Endothelial cell of coronary artery (primary cell): ENCODE measurements around the gene CCDC150. TPM values are rescaled to one million over a fixed set of nuclear protein-coding genes. Genes with fewer than 3 reads are reported as not detected.

Experiments
- total RNA-seq: library from RNA; depleted of rRNA; stranded (reverse); fragments of >200 nt; gene quantifications from 2 replicates; pipeline ENCODE4 v1.2.3, GENCODE V29; 2014

Gene CCDC150
- total RNA-seq, result 4.2 and 6.3 TPM in 2 replicates

DNA sequence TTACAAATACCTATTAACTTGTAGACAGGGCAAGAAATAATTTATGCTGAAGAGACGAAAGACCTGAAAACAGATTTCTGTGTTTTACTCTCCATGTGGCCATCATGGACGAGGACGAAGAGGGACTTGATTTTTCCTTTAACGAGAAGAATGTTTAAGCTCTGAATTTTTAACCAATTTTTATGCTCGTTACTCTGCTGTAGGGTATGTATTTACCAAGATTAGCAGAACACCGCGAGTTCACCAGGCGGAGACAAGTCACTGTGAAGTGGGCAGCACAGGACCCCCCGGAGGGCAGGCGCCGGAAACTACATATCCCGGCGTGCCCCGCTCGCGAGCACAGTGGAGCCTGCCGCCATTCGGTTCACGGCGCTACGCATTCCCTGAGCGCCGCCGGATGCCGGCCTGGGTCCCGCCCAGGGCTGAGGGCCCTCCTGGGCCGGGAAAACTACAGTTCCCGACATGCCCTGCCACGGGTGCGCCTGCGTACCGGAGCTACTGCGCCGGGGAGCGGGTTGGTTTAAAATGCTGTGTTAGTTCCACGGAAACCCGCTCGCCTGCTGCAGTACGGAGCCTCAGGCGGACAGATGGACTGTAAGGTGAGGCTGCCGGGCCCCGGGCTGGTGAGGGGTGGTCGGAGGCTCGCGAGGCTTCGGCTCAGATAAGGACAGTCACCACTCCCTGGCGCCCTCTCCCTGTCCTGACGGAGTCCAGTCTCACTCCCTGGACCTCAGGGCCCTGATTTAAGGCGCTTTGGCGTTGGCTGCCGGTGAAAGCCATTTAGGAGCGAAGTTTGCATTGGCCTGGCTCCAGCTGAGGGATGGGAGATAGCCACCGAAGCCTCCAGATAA is at the start of gene CCDC150:
CCDC150 (plus strand) TSS at position 536 of the 851 bp plus-strand sequence; CDS start at position 588, 52 bp downstream.

DNA sequence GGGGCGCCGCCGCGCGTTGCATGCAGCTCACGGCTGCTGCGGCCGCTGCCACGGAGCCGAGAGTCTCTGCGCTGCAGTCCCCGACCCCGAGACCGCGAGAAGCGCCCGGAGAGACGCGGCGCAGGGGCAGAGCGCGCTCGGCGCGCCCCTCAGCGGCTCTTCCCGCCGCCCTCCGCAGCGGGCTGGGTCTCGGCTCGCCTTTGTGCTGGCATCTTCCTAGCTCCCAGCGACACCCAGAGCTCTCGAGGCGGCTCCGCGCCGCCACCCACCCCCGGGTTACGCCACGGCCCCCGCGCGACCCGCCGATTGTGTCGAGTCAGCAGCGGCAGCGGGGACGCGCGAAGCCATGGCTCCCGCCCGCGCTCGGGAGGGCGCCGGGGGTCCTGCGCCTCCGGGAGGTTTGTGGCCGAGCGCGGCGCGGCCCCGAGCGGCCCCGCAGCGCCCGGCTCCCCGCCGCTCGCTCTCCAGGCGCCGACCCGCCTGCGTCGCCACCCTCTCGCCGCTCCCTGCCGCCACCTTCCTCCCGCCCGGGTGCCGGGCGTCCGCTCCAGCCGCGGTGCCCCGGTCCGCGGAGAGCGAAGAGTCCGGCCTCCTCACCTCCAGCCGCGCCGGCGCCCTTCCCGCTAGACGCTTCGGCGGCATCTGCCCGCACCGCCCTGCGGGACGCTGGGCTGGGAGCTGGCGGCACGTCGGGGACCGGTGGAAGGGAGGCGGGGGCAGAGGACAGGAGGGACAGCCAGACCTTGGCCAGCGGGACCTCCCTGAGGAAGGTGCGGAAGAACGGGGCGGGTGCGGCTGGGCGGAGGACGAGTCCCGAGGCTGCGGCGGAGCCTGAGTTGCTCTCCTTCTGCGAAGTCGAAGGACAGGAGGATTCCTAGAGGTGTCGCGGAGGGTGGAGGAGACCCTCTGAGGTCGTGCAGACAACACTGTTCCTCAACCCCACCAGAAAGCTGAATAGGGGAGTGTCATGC is 46.3 kb upstream of the CCDC150 start, which contains the start of gene HECW2:
HECW2 (minus strand) TSS at position 644 of the 971 bp plus-strand sequence.

Other genes with a start within 250 kb of the CCDC150 start
- gene HECW2, start 46.2 kb upstream of the CCDC150 start, total RNA-seq, result 42.8 and 80.2 TPM in 2 replicates
- gene GTF3C3, start 160.0 kb downstream of the CCDC150 start, total RNA-seq, result 34.2 and 46.5 TPM in 2 replicates
- gene C2orf66, start 169.6 kb downstream of the CCDC150 start, total RNA-seq, result 0.09 TPM in 2 replicates